ENCODE results near the gene ZNF674. TPM values are rescaled to one million over a fixed set of nuclear protein-coding genes. Genes with fewer than 3 reads are reported as not detected.
"Not testable (repeated sequence)": the region's sequence is repeated elsewhere in the genome, so short reads cannot be mapped to it uniquely, and the experiment has no call there.

The ZNF674 gene
- polyA plus RNA-seq, 1 donor = 8.9 TPM

DNA sequence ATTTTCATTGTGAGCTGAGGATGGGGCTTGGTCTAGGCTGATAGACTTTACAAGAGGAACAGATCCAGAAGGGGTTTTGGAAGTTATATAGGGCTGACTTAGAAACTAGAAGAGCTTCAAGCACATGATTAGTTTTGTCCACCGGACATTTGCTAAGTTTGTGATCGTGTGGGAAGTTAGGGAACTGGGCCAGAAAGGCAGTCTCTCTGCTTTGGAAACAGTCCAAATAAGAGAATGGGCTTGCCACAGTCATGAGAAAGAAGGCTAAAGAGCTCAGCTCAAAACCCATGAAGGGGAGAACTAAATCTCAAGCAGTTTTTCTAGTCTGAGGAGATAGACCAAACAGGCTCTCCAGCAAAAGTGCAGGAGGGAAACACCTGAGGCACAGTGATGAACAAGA lies 67.8 kb downstream of the ZNF674 start:
- peak; percentile 2 for DNase-seq

DNA sequence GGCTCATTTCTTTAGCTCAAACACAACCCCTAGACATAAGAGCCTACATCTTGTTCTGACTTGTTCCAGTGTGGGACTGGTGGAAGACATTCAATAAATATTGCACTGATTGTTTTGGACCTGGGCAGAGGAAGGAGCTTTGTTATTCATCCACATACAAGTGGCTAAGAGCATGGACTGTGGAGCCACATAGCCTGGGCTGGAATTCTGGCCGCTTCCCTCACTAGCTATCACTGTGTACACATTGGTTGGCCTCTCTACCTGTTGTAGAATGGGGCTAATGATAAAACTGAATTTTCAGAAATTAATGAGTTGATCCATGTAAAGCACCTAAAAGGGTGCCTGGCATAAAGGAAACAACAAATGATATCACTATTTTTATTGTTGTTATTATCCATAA lies 80.0 kb downstream of the ZNF674 start:
- no peak for DNase-seq

DNA sequence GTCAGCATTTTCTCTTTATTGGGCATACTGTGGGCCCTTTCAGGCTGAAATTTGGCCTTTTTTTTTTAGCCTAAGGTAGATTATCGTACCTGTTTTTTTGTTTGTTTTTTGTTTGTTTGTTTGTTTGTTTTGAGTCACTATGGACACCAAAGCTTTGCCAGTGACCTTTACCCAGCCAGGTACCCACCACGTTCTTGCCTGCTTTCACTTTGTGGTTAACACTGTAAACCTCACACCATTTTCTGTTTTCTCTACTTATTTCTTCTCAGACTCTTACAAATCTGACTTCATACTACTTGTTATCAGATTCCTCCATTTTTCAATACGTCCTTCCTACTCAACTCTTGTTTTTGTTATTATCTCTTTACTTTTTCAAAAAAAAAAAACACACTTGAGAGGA lies 81.5 kb downstream of the ZNF674 start:
- no peak for DNase-seq

DNA sequence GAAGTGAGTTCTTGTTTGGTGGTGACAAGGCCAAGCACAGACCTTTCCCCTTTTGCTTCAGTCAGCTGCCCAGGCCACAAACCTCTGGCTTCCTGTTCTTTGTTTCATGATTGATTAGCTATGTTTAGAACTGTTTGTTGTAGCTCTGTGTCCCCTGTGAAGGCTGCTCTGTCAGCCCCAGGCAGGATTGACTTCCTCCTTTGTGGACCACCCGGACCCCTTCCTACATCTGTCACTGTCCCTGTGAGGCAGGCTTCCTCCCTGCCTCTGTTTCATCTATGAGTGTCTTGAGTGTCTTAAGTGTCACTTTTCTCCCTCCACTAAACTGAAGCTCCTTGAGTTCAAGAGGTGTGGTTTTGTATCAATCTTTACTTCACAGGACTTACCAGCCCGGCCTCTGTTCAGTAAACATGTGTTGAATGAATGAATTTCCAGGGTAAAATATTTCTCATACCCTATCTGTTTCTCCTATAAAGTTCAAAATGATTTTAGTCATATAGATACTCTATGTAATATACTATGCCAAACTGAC lies 83.5 kb downstream of the ZNF674 start:
- DNase-seq = no peak

DNA sequence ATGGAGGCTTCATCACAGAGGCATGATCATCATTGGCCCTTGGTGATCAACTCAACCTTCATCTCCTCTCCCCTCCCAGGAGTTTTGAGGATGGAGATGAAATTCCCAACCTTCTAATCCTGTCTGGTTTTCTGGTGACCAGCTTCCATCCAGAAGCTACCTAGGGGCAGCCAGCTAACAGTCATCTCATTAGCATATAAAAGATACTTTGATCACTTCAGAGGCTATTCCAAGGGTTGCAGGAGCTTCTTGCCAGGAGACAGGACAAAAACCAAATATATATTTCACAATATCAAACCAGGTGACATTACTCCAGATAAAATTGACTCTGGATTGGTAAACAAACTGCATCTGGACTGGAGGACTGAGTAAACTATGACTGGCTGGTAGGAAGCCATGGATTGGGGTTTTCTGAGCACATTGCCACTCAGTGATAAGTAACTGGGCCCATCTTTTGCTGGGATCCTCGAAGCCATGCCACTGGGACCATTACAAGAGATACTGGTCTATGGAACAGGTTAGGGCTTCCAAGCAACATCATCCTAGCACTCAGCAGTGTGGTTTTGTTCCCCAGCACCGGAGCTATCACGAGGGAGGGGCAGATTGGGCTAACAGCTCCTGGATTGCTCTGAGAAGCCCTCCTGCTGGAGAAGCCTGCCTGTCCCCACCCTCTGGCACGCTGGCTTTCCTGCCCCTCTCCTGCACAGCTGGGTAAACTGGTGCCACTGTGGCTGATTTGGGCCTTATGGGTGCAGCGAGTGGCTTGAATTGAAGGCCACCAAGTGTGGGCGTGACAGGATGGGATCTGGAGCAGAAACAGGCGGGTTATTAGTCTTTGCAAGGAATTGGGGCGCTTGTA lies 84.2 kb downstream of the ZNF674 start:
- DNase-seq = not testable (repeated sequence)

DNA sequence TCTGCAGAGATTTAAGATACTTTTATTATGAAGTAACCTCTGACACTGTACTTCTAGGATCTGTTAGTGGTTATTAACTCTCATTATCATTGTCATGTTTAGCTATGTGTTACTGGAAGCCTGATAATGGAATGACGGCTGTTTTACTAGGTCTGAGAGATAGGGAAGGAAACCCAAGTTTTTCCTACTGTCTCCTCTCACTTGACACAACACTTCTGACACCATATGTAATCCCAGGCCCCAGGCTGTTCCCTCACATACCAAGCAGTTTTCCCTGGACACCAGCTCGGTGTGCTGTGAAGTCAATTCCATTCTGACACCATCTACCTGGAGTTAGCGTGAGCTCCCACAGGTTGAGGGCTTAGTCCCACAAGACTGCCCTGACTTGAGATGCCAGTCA lies 85.6 kb downstream of the ZNF674 start:
- DNase-seq = no peak

DNA sequence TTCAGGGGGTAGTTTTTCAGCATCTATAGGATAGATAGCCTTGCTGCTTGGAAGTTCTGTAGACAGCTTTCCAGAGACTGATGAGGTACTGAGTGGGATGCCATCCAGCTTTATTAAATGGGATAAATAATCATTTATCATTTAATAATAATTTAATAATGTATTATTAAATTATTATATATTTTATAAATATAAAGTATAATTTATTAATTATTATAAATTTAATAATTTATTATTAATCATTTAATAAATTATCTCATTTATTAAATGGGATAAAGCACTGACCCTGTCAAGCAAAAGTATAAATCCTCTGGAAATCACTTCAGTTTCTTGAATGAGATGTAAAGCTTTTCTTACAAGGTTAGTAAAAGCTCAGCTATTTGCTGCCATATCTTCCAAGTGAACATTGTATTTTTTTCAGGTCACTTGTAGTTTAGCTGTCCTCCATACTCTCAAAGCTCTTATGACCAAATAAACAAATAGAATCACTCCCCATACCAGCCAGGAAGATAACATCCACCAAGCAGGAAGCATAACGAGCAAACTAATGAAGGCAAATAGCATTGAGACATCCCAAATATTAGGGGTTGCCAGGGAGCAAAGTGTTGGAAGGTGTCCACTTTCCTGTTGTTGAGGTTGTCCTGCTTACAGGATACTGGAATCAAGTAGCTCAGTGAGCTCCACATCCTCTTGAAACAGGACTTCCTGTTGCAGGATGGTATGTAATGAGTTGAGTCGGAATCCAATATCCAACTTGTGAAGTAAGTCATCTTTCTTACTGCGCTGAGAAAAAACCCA lies 88.9 kb downstream of the ZNF674 start:
- no peak for DNase-seq

Other genes with a start within 250 kb of the ZNF674 start
- gene CHST7, start 28.3 kb upstream of the ZNF674 start, polyA plus RNA-seq (ENCODE audit: insufficient read length) = 1.5 TPM
- 4.6 TPM for gene SLC9A7, start 213.7 kb upstream of the ZNF674 start, polyA plus RNA-seq (ENCODE audit: insufficient read length)

Measured in left kidney (tissue), 2 donors.